GOT3 (cell line): ENCODE data around the gene DNAI2.

Experiments used
- DNase-seq: peaks from one replicate; lab custom pipeline; 2025; ENCODE audit warnings: mixed read lengths; lab: John Stamatoyannopoulos, UW

DNAI2 gene

DNA sequence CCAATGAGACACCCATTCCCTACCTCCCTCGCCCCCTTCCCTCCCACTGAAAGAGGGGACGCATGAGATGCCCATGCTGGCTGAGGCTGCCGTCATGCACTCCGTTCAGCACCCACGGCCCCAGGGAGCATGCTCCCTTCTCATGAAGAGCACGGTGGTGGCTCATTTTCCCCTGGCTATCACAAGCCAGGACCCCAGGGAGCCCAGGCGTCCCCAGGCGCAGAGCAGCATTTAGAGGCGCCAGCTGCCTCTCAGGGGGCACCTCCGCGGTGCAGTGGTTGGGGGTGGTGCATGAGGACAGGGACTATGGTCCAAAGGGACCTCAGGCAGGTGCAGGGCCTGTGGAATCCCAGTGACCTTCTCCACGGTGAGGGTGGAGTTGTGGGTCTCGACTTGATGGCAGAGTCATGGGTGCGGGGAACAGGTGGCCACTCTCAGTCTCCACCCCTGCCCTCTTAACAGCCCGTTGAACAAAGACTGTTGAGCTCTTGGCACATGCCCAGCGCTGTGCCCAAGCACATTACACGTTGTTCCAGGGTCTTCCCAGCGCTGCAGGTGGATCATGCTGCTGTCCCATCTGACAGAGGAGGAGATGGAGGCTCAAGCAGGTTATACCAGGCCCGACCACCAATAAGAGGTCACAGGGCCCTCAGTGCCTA lies 65.6 kb downstream of the DNAI2 start:
- DNase-seq = no peak

GRCh38 chr17:74340470-74341023 lies 66.5 kb downstream of the DNAI2 start:
- DNase-seq = no peak

GRCh38 chr17:74342224-74342623 lies 68.2 kb downstream of the DNAI2 start:
- no peak for DNase-seq

- DNase-seq = no peak
These were observed 69.1 kb downstream of the DNAI2 start for GRCh38 chr17:74343121-74343520.

DNA sequence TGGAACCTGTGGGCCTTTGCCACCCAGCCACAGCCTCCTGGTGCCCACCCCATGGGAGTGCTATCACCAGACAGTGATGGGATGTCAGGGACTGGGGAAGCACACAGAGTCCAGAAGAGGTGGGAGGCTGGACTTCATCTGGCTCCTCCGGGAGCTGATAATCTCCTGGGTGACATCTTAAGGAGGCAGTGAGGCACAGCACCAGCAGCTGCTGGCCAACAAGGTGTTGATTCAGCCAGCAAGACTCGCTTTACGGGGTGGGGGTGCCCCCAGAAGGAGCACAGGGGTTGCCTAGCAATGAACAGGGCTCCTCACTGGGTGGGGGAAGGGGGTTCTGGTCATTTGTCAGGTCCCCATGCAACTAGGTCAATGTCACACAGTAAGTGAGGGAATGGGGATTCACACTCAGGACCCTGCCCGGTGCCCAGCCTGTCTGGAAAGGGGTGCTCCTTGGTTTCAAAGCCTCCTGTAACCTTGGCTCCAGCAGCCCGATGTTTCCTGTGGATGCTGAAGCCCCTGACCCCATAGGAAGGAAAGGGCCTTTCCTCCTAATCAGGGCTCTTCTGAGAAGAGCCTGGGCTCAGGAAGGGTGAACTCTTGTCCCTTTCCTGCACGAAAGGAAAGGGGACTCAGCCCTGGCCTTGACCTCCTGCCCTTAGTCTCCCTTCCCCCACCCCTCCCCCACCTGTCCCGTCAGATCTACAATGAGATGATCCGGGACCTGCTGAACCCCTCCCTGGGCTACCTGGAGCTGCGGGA lies 69.7 kb downstream of the DNAI2 start:
- DNase-seq = no peak

DNA sequence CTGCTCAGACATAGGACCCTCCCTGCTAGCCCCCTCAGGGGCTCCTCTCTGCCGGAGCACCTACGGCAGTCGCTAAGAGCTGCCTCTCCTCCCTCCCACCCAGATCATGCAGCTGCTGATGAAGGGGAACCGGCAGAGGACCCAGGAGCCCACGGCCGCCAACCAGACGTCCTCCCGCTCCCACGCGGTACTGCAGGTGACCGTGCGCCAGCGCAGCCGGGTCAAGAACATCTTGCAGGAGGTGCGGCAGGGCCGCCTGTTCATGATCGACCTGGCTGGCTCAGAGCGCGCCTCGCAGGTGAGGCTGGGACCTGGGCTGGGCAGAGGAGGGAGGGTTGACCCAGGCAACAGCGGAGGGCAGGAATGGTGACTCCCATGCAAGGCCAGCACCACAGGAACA lies 70.6 kb downstream of the DNAI2 start:
- no peak for DNase-seq

- DNase-seq = no peak
These were observed 71.6 kb downstream of the DNAI2 start for GRCh38 chr17:74345433-74346241.

DNA sequence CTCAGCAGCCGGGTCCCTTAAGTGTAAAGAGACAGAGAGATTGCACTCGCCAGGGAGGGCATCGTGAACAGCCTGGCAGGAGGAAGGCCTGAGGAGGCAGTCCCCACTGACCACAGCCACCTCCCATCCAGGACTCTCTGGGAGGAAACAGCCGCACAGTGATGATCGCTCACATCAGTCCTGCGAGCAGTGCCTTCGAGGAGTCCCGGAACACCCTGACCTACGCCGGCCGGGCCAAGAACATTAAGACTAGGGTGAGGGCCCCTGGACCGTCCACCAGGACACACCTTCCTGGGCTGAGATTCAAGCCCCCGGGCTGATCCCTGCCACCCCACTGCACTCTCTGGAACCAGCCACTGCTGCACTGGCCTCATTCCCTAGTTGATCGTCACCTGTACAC lies 73.6 kb downstream of the DNAI2 start:
- DNase-seq = no peak

DNA sequence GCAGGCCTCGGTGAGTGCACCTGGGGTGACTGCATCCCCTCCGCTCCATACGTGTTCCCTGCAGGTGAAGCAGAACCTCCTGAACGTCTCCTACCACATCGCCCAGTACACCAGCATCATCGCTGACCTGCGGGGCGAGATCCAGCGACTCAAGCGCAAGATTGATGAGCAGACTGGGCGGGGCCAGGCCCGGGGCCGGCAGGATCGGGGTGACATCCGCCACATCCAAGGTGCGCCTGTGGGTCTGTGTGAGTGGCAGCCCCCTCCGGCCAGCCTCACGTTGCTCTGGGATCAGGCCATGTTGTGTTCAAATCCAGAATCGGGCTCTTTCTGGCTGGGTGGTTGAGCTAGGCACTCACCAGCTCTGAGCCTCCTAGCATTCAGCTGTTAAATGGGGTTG lies 75.1 kb downstream of the DNAI2 start:
- no peak for DNase-seq

DNA sequence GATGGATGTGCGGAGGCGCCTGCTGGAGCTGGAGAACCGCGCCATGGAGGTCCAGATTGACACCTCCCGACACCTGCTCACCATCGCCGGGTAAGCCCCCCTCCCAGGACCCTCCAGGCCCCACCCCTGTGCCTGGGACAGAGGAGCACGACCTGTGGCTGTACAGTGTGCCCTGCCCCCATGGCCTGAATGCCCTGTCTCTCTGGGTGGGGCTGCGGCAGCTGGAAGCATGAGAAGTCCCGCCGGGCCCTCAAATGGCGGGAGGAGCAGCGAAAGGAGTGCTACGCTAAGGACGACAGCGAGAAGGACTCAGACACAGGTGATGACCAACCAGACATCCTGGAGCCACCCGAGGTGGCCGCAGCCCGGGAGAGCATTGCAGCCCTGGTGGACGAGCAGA lies 76.5 kb downstream of the DNAI2 start:
- no peak for DNase-seq

DNA sequence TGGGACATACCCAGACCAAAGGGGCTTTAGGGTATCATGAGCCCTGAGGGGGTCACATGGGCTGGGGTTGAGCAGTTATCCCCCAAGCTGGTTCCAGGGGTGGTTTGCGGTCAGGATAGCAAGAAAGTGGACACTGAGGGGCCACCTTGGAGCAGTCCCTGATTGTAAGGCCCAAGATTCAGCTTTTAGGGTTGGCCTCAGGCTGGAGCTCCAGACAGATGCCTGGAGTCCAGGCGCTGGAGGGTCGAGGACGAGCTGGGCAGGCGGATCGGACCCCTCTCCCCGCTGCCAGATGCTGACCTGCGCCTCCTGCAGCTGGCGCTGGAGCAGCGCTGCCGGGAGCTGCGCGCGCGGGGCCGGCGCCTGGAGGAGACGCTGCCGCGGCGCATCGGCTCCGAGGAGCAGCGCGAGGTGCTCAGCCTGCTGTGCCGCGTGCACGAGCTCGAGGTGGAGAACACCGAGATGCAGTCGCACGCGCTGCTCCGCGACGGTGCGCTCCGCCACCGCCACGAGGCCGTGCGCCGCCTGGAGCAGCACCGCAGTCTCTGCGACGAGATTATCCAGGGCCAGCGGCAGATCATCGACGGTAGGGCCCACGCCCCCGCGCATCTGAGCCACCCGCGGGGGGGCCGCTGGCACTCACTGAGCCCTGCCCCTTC lies 77.6 kb downstream of the DNAI2 start:
- DNase-seq = no peak

GRCh38 chr17:74353446-74354060 lies 79.5 kb downstream of the DNAI2 start:
- DNase-seq = no peak

GRCh38 chr17:74354123-74354522 lies 80.1 kb downstream of the DNAI2 start:
- DNase-seq = no peak

- no peak for DNase-seq
These were observed 80.5 kb downstream of the DNAI2 start for GRCh38 chr17:74354561-74354960.

- no peak for DNase-seq
These were observed 81.0 kb downstream of the DNAI2 start for GRCh38 chr17:74355065-74355464.

DNA sequence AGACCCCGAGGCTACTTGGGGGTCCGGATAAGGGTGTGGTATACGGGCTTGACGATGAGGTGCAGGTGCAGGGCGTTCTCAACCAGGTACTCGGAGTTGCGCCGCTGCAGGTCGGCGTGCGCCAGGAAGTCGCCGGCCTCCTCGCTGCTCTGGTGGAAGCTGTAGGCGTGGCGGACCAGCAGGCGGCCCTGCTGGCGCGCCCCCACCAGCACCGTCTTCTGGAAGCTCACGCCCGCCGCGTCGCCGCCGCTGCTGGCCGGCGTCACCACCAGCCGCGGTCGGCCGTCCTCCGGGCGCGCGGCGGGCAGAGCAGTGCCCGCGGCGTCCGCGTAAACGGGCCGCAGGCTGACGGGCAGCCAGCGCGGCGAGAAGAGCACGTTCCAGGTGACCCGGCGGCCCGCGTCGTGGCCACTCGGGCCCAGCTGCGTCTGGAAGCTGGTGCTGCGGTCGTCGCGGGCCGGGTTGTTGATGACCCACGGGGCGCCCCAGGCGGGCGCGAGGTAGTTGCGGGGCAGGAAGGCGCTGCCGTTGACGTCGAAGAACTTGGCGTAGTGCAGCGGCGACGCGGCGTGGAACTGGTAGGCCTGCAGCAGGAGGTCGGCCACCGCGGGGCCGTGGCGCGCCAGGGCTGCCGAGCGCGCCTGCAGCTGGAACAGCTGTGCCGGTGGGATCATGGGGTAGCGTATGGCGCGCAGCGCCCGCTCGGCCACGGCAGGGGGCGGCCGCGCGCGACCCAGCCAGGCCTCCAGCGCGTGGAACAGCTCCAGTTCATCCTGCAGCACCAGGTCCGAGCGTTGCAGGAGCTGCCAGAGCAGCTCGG lies 82.8 kb downstream of the DNAI2 start:
- DNase-seq = no peak

GRCh38 chr17:74357466-74357809 lies 83.4 kb downstream of the DNAI2 start:
- no peak for DNase-seq

DNA sequence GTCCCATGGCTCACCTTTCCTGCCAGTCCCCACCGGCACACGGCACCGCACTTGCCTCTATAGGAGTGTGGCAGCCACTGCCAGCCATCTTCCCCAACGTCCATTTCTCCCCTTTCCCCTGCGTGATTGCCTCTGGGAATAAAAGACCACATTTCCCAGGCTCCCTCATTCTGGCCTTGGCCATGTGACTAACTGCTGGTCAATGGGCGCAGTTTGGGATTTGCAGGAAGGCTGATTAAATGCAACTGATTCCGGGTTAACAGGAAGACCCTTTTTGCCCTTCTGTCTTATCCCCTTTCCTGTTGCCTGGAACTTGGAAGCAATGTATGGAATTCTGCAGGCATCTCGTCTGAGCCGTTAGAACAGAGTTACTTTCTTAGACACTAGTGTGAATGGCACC lies 84.7 kb downstream of the DNAI2 start:
- DNase-seq = no peak

DNA sequence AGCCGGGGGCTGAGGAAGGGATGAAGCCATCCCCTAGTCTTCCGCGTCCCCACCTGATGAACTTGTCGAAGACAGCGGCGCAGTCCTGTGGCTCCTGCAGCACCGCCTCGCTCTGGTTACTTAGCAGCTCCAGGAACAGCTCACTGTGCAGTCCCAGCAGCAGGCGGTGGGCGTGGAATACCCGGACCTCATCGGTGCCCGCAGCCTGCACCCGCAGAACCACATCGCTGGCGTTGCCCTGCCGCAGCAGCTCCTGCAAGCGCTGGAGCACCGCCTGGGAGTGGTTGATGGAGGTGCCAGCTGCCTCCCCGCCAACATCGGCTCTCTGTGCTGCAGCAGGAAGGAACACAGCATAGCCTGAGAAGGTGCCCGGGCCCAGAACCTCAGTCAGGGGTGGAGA lies 85.9 kb downstream of the DNAI2 start:
- no peak for DNase-seq

DNA sequence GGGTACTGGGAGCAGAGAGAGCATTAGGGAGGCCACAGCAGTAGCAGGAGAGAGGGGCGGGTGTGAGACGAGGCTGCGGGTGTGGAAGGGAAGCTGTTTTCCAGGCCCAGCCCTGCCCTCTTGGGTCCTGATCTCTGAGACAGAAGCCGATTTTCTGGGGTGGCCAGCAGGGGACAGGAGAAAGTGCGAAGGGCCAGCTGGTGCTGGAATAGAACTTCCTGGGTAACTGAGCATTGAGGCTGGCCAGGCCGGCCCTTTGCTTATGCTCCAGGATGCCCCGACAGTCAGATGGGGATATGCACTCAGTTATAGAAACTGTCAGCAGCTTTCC lies 86.8 kb downstream of the DNAI2 start:
- DNase-seq = no peak
